NB4 (cell line): ENCODE data around the gene ZNF710.

Experiments
- DNase-seq: peaks from one replicate; pipeline ENCODE4 v3.0.0; 2010; ENCODE audit warnings: low read depth
- H3K4me3 ChIP-seq: one replicate; pipeline ENCODE4 v1.5.1; 2011; ENCODE audit warnings: mild to moderate bottlenecking, low read depth, low read length, moderate library complexity
- MYC ChIP-seq: IDR thresholded peaks from 2 replicates; pipeline ENCODE4 v1.6.1; 2011; ENCODE audit warnings: low read depth, low read length
- POLR2A ChIP-seq: IDR thresholded peaks from 2 replicates; pipeline ENCODE4 v1.6.1; 2011; ENCODE audit warnings: mild to moderate bottlenecking; ENCODE audit not compliant: insufficient read length; ENCODE audit errors: extremely low read depth
- TF ChIP-seq, protein P1 (sequence below): IDR thresholded peaks from 2 replicates; pipeline ENCODE4 v1.6.1; 2011; ENCODE audit warnings: low read depth, low read length
- TF ChIP-seq, protein P2 (sequence below): IDR thresholded peaks from one replicate; pipeline ENCODE4 v1.5.1; 2012; ENCODE audit warnings: low read depth, low read length

ZNF710 gene

DNA sequence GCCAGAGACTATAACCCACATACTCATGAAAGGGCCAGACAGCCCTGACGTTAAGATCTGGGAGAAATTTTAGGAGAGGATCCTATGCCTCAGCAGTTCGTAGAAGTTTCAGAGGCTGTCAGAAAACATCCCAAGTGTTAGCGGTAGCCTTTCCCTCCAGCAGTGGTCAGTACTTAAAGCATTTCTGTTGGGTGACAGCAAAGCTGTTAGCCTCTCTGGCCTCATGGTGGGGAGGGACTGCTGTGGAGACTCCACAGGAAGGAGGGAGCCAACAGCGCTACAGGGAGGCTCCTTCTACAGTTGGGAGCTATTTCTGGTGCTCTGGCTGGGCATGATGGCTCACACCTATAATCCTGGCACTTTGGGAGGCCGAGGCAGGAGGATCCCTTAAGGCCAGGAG, 73.8 kb downstream of the ZNF710 start:
- no peak overlapping the region for H3K4me3 ChIP-seq
- no peak for DNase-seq
- TF ChIP-seq POLR2A (no peak), MYC (no peak)
- TF ChIP-seq, protein P1, sequence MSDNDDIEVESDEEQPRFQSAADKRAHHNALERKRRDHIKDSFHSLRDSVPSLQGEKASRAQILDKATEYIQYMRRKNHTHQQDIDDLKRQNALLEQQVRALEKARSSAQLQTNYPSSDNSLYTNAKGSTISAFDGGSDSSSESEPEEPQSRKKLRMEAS: no peak
- TF ChIP-seq, protein P2, sequence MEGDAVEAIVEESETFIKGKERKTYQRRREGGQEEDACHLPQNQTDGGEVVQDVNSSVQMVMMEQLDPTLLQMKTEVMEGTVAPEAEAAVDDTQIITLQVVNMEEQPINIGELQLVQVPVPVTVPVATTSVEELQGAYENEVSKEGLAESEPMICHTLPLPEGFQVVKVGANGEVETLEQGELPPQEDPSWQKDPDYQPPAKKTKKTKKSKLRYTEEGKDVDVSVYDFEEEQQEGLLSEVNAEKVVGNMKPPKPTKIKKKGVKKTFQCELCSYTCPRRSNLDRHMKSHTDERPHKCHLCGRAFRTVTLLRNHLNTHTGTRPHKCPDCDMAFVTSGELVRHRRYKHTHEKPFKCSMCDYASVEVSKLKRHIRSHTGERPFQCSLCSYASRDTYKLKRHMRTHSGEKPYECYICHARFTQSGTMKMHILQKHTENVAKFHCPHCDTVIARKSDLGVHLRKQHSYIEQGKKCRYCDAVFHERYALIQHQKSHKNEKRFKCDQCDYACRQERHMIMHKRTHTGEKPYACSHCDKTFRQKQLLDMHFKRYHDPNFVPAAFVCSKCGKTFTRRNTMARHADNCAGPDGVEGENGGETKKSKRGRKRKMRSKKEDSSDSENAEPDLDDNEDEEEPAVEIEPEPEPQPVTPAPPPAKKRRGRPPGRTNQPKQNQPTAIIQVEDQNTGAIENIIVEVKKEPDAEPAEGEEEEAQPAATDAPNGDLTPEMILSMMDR: no peak

DNA sequence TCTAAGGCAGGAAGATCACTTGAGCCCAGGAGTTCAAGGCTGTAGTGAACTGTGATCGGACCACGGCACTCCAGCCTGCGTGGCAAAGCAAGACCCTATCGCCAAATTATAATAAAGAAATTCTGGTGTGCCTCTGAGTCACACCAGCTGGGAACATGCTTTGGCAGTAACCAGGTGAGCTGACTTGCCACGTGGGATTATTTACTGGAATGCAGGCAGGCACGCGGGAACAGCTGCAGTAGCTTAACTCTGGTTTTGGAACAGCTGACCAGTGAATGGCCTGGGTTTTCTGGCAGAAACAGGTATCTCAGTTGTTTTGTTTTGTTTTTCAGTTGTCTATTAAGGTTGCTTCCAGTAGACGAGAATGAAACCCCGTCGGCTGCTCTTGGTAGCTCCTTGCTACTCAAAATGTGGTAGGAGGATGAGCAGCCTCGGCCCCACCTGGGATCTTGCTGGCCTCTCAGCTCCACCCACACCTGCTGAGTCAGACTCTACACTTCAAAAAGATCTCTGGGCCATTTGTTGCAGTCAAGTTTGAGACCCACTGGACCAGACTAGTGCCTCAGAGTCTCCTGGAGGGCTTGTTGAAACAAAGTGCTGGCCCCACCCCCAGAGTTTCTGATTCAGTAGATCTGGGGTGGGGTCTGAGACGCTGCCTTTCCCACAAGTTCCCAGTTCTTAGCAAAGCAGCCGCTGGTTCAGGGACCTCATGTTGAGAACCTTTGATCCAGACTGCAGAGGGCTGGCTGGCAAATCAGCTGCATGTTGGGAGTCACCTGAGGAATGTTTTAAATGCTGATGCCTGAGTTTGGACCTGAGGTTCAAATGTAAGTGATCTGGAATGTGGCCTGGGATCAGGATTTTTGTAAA, 74.5 kb downstream of the ZNF710 start:
- DNase-seq: no peak
- TF ChIP-seq, protein P1: no peak
- TF ChIP-seq MYC (no peak), POLR2A (no peak)
- TF ChIP-seq, protein P2: no peak
- no peak overlapping the region for H3K4me3 ChIP-seq

DNA sequence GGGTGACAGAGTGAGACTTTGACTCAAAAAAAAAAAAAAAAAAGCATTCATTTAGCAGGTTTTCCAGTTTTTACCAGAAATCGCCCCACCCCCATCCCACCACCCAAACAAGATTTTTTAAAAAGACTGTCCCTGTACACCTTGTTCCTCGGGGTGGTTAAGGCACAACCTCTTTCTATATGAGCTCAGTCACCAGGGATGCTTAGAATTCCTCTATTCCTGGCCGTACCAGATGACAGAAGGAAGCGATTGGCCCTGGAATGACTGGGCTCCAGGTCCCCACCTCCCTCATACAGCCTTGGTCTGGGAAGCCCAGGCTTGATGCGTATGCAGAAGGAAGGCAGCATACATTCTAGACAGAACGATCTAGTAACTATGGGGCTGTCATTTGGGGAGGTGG, 75.6 kb downstream of the ZNF710 start:
- no peak overlapping the region for H3K4me3 ChIP-seq
- DNase-seq: no peak
- TF ChIP-seq, protein P1: no peak
- TF ChIP-seq POLR2A: no peak
- TF ChIP-seq, protein P2: no peak
- TF ChIP-seq MYC: no peak

DNA sequence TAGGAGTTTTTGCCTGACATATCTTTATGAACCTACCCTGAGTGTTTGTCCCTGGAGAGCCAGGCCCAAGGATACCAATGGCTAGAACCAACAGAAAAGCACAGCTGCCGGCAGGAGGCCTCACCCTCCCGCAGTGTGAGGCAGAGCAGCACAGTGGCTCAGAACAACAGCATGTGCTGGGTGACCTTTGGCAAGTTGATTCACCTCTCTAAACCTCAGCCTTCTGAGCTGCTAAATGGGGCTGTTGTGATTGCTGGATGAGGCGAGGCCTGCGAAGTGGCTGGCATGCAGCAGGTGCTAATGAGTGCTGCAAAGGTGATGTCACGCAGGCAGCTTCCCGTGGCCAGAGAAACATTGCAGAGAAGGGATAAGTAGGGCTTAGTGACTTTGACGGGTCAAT, 77.8 kb downstream of the ZNF710 start:
- H3K4me3 ChIP-seq: no peak overlapping the region
- no peak for DNase-seq
- TF ChIP-seq MYC (no peak), POLR2A (no peak)
- TF ChIP-seq, protein P2: no peak
- TF ChIP-seq, protein P1: no peak

DNA sequence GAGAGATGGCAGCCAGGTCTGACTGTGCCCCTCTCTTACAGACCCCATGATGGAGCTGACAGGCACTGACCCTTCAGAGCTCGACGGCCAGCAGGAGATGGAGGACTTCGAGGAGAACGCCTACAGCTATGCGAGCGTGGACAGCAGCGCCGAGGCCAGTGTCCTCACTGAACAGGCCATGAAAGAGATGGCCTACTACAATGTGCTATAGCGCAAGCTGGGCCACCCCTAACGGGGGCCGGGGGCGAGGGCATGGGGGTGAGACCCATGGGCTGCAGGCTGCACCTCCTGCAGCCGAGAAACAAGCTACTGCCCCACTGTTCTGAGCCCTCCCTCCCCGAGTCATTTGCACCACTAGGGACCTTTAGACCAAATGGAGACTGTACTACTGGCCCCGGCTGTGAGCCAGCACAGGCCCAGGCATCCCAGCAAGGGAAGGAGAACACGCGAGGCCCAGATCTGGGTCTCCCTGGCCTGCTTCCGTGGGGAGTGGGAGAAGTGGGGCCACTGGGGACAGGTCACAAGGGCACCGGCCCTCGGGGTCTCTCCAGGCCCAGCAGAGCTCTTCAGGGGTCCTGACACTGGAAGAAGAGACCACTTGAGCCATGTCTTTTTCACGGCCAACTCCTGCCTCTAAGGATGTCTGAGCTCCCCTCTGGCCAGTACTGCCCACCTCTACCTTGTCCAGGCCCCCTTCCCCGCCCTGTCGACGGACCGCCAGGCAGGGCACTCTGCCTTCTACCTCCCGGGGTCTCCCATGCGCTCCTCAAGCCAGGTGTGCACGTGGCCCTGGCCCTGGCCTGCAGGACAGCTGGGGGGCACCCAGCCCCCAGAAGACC, 78.7 kb downstream of the ZNF710 start:
- DNase-seq: no peak
- TF ChIP-seq, protein P2: no peak
- TF ChIP-seq MYC: no peak
- TF ChIP-seq POLR2A: no peak
- TF ChIP-seq, protein P1: no peak
- no peak overlapping the region for H3K4me3 ChIP-seq
